Measurements from ENCODE around the gene TRAPPC3L. TPM values are rescaled to one million over a fixed set of nuclear protein-coding genes. Genes with fewer than 3 reads are reported as not detected.

TRAPPC3L gene
- total RNA-seq, 1 experiment from 2014 or later, result not detected

- ChIA-PET POLR2A (no interaction called here), CTCF (no interaction called here)
- BruUV-seq (replicated peaks), result no TSS peak
- intact Hi-C loops (cut with micrococcal nuclease; ENCODE audit: unreplicated experiment) (no loop called here), in situ Hi-C loops (cut with HindIII; ENCODE audit: low pct_unique_long_range_greater_than_20kb, low sequenced_read_pairs) (no loop called here)
- ATAC-seq (no peak), DNase-seq (ENCODE audit: low read depth, low spot score) (no peak)
- TF ChIP-seq SIN3A (IDR thresholded peaks at IDR 0.05; ENCODE audit: borderline replicate concordance, insufficient read depth, low read depth, low read length), result no peak
- Histone ChIP-seq H3K36me3 (ENCODE audit: control insufficient read depth, insufficient read depth, low read length) (no peaks in the 10 kb centered on the region), H3K9me3 (ENCODE audit: control insufficient read depth, insufficient read depth, low read depth, low read length) (no peaks in the 10 kb centered on the region), H3K4me1 (ENCODE audit: control insufficient read depth, insufficient read depth, low read length) (no peaks in the 10 kb centered on the region; the same call in 1 of the 2 replicates), H3K4me3 (ENCODE audit: low read depth in 2 of 2, low read length in 2 of 2) (no peak within 1 kb of the TSS), H3K27me3 (ENCODE audit: control insufficient read depth, insufficient read depth, low read length) (peaks cover 30% of the 10 kb centered on the region), H3K27ac (ENCODE audit: low read length) (no peak within 1 kb of the TSS)
Measured at GRCh38 chr6:116553451-116553850, 8.0 kb upstream of the TRAPPC3L start, which contains the start of gene CALHM4. Gene CALHM4 (plus strand): TSS chr6:116553751. CDS start chr6:116553794, 43 bp downstream.

- POLR2A ChIA-PET, result no interaction called here
- H3K27ac ChIP-seq (ENCODE audit: low read length), result no peak overlapping the region
- peaks cover 34% of the 10 kb centered on the region for H3K27me3 ChIP-seq (ENCODE audit: control insufficient read depth, insufficient read depth, low read length)
- H3K36me3 ChIP-seq (ENCODE audit: control insufficient read depth, insufficient read depth, low read length), result no peaks in the 10 kb centered on the region
- in situ Hi-C loops (cut with HindIII; ENCODE audit: low pct_unique_long_range_greater_than_20kb, low sequenced_read_pairs) (no loop called here), intact Hi-C loops (cut with micrococcal nuclease; ENCODE audit: unreplicated experiment) (no loop called here)
- ATAC-seq (peak; percentile 34; the same call in 1 of the 2 replicates), DNase-seq (ENCODE audit: low read depth, low spot score) (no peak)
- H3K9me3 ChIP-seq (ENCODE audit: control insufficient read depth, insufficient read depth, low read depth, low read length), result no peaks in the 10 kb centered on the region
- CTCF ChIA-PET, result no interaction called here
- H3K4me3 ChIP-seq (ENCODE audit: low read depth in 2 of 2, low read length in 2 of 2), result no peak overlapping the region
- no peaks in the 10 kb centered on the region for H3K4me1 ChIP-seq (ENCODE audit: control insufficient read depth, insufficient read depth, low read length)
- TF ChIP-seq TCF7L2 (IDR thresholded peaks at IDR 0.05; ENCODE audit: low read depth, low read length), result no peak
- TF ChIP-seq, protein P1, sequence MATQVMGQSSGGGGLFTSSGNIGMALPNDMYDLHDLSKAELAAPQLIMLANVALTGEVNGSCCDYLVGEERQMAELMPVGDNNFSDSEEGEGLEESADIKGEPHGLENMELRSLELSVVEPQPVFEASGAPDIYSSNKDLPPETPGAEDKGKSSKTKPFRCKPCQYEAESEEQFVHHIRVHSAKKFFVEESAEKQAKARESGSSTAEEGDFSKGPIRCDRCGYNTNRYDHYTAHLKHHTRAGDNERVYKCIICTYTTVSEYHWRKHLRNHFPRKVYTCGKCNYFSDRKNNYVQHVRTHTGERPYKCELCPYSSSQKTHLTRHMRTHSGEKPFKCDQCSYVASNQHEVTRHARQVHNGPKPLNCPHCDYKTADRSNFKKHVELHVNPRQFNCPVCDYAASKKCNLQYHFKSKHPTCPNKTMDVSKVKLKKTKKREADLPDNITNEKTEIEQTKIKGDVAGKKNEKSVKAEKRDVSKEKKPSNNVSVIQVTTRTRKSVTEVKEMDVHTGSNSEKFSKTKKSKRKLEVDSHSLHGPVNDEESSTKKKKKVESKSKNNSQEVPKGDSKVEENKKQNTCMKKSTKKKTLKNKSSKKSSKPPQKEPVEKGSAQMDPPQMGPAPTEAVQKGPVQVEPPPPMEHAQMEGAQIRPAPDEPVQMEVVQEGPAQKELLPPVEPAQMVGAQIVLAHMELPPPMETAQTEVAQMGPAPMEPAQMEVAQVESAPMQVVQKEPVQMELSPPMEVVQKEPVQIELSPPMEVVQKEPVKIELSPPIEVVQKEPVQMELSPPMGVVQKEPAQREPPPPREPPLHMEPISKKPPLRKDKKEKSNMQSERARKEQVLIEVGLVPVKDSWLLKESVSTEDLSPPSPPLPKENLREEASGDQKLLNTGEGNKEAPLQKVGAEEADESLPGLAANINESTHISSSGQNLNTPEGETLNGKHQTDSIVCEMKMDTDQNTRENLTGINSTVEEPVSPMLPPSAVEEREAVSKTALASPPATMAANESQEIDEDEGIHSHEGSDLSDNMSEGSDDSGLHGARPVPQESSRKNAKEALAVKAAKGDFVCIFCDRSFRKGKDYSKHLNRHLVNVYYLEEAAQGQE (IDR thresholded peaks at IDR 0.05; ENCODE audit: insufficient read depth in 1 of 2, low read depth in 2 of 2, low read length in 1 of 2), result no peak
- TF ChIP-seq POLR2AphosphoS5 (IDR thresholded peaks at IDR 0.05; ENCODE audit: low read depth, low read length), result no peak
- TF ChIP-seq, protein P2, sequence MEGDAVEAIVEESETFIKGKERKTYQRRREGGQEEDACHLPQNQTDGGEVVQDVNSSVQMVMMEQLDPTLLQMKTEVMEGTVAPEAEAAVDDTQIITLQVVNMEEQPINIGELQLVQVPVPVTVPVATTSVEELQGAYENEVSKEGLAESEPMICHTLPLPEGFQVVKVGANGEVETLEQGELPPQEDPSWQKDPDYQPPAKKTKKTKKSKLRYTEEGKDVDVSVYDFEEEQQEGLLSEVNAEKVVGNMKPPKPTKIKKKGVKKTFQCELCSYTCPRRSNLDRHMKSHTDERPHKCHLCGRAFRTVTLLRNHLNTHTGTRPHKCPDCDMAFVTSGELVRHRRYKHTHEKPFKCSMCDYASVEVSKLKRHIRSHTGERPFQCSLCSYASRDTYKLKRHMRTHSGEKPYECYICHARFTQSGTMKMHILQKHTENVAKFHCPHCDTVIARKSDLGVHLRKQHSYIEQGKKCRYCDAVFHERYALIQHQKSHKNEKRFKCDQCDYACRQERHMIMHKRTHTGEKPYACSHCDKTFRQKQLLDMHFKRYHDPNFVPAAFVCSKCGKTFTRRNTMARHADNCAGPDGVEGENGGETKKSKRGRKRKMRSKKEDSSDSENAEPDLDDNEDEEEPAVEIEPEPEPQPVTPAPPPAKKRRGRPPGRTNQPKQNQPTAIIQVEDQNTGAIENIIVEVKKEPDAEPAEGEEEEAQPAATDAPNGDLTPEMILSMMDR (IDR thresholded peaks at IDR 0.05), result no peak
- TF ChIP-seq SIN3A (IDR thresholded peaks at IDR 0.05; ENCODE audit: borderline replicate concordance, insufficient read depth, low read depth, low read length), result no peak
- no TSS peak for BruUV-seq (replicated peaks)
Measured at GRCh38 chr6:116550796-116551195, 5.3 kb upstream of the TRAPPC3L start.

DNA sequence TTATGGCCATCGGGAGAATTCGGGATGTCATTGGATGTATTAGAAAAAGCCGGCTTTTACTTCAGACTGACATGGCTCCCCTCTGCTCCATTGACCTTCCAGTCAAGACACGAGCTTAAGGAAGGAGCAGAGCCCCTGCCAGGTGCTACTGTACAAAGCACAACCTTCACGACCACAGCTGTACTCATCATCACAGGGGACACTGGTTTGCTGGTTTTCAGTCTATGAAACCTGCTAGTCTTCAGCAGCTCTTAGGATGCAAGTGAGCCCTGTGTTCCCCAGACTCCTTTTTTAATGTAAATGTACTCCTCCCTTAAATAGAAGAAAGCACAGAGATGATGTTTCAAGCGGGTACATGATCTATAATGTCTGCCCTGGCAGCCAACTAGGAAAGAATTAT, 1.9 kb upstream of the TRAPPC3L start:
- Histone ChIP-seq H3K36me3 (ENCODE audit: control insufficient read depth, insufficient read depth, low read length) (no peaks in the 10 kb centered on the region), H3K27ac (ENCODE audit: low read length) (no peak overlapping the region), H3K9me3 (ENCODE audit: control insufficient read depth, insufficient read depth, low read depth, low read length) (no peaks in the 10 kb centered on the region), H3K4me1 (ENCODE audit: control insufficient read depth, insufficient read depth, low read length) (no peaks in the 10 kb centered on the region), H3K4me3 (ENCODE audit: low read depth in 2 of 2, low read length in 2 of 2) (no peak overlapping the region), H3K27me3 (ENCODE audit: control insufficient read depth, insufficient read depth, low read length) (peaks cover 46% of the 10 kb centered on the region)
- intact Hi-C loops (cut with micrococcal nuclease; ENCODE audit: unreplicated experiment) (no loop called here), in situ Hi-C loops (cut with HindIII; ENCODE audit: low pct_unique_long_range_greater_than_20kb, low sequenced_read_pairs) (no loop called here)
- ChIA-PET CTCF (no interaction called here), POLR2A (no interaction called here)
- BruUV-seq (replicated peaks), result no TSS peak
- no peak for TF ChIP-seq POLR2AphosphoS5 (IDR thresholded peaks at IDR 0.05; ENCODE audit: low read depth, low read length)
- no peak for TF ChIP-seq TCF7L2 (IDR thresholded peaks at IDR 0.05; ENCODE audit: low read depth, low read length)
- TF ChIP-seq, protein P2 (IDR thresholded peaks at IDR 0.05), result no peak
- TF ChIP-seq, protein P1 (IDR thresholded peaks at IDR 0.05; ENCODE audit: insufficient read depth in 1 of 2, low read depth in 2 of 2, low read length in 1 of 2), result no peak
- TF ChIP-seq SIN3A (IDR thresholded peaks at IDR 0.05; ENCODE audit: borderline replicate concordance, insufficient read depth, low read depth, low read length), result no peak
- no peak for DNase-seq (ENCODE audit: low read depth, low spot score)
- ATAC-seq, result no peak
